PC-3 (cell line): Measurements from ENCODE around the gene RCOR2. TPM values are rescaled to one million over a fixed set of nuclear protein-coding genes. Genes with fewer than 3 reads are reported as not detected.

Source experiments
- ATAC-seq: fragments of 200-7000 bp; cut with Tn5 transposase; 2 replicates; pipeline ENCODE4 v1.9.1; 2020; ENCODE audit warnings: mild to moderate bottlenecking, moderate library complexity
- BruUV-seq: library from RNA; stranded (reverse); fragments of 400-500 nt; replicated peaks from 2 replicates; lab custom pipeline; 2021; lab: Mats Ljungman, UMichigan
- CTCF ChIA-PET: fragments of 300-600 bp; sonication (Branson Sonifier 250); formaldehyde crosslinking; loops from one replicate; lab custom pipeline; 2022; ENCODE audit warnings: antibody characterized with exemption; lab: Charles Lee
- POLR2A ChIA-PET: fragments of 300-600 bp; sonication (Branson Sonifier 250); formaldehyde crosslinking; loops from one replicate; lab custom pipeline; 2022; ENCODE audit warnings: antibody characterized with exemption; ENCODE audit not compliant: unreplicated experiment; lab: Charles Lee
- DNase-seq: peaks from one replicate; pipeline ENCODE4 v3.0.0-alpha.2; 2015
- H2AFZ ChIP-seq: fragments of 300-600 bp; sonication (generic); 2 replicates; pipeline ENCODE4 v1.6.0; 2016; ENCODE audit warnings: antibody characterized with exemption, low read length
- H3F3A ChIP-seq: fragments of 300-600 bp; sonication (generic); one replicate; pipeline ENCODE4 v1.6.0; 2017; ENCODE audit warnings: antibody characterized with exemption, low read length, control low read depth, mild to moderate bottlenecking; ENCODE audit not compliant: unreplicated experiment
- H3K27ac ChIP-seq: fragments of 300-600 bp; sonication (generic); 2 replicates; pipeline ENCODE4 v1.5.1; 2016; ENCODE audit warnings: mild to moderate bottlenecking, low read length
- H3K27me3 ChIP-seq: fragments of 300-600 bp; sonication (generic); 2 replicates; pipeline ENCODE4 v1.6.1; 2016; ENCODE audit warnings: low read length, mixed read lengths
- H3K36me3 ChIP-seq: fragments of 300-600 bp; sonication (generic); 2 replicates; pipeline ENCODE4 v1.6.1; 2016; ENCODE audit warnings: low read depth, mixed run types, low read length, mixed read lengths
- H3K4me1 ChIP-seq: fragments of 300-600 bp; sonication (generic); 2 replicates; pipeline ENCODE4 v1.5.1; 2016; ENCODE audit warnings: low read length; ENCODE audit not compliant: insufficient read depth
- H3K4me2 ChIP-seq: fragments of 300-600 bp; sonication (generic); 2 replicates; pipeline ENCODE4 v1.6.0; 2016; ENCODE audit warnings: low read length
- H3K4me3 ChIP-seq: fragments of 300-600 bp; sonication (generic); 2 replicates; pipeline ENCODE4 v1.5.1; 2016; ENCODE audit warnings: mild to moderate bottlenecking, low read length, mixed read lengths
- H3K79me2 ChIP-seq: fragments of 300-600 bp; sonication (generic); 2 replicates; pipeline ENCODE4 v1.6.1; 2017; ENCODE audit warnings: low read length, mixed read lengths
- H3K9ac ChIP-seq: fragments of 300-600 bp; sonication (generic); 2 replicates; pipeline ENCODE4 v1.6.0; 2016; ENCODE audit warnings: mild to moderate bottlenecking, low read length
- H3K9me2 ChIP-seq: fragments of 300-600 bp; sonication (generic); replicated peaks from 2 replicates; pipeline ENCODE4 v1.6.1; 2016; ENCODE audit warnings: mixed run types, low read length, mixed read lengths
- H3K9me3 ChIP-seq: fragments of 300-600 bp; sonication (generic); 2 replicates; pipeline ENCODE4 v1.6.1; 2016; ENCODE audit warnings: low read length, mixed read lengths
- H4K20me1 ChIP-seq: fragments of 300-600 bp; sonication (generic); 2 replicates; pipeline ENCODE4 v1.6.1; 2016; ENCODE audit warnings: low read length, mixed read lengths
- EZH2 ChIP-seq: fragments of 300-600 bp; sonication (generic); IDR thresholded peaks from one replicate; pipeline ENCODE4 v1.6.1; 2017; ENCODE audit warnings: antibody characterized with exemption, mild to moderate bottlenecking, low read length; ENCODE audit not compliant: unreplicated experiment
- EZH2phosphoT487 ChIP-seq: fragments of 300-600 bp; sonication (generic); IDR thresholded peaks from 2 replicates; pipeline ENCODE4 v1.6.1; 2018; ENCODE audit warnings: mild to moderate bottlenecking, antibody characterized with exemption, low read length, borderline replicate concordance
- intact Hi-C: fragments of 100-400 bp; cut with micrococcal nuclease; formaldehyde crosslinking; loops from 2 replicates; pipeline ENCODE4 v1.9.0; 2023
- total RNA-seq: library from RNA; depleted of rRNA; stranded (reverse); fragments of >200 nt; gene quantifications from 2 replicates; pipeline ENCODE4 v1.2.3, GENCODE V29; 2014
- TF ChIP-seq, protein P1 (sequence below): fragments of 300-600 bp; sonication (generic); conservative IDR thresholded peaks from 2 replicates; pipeline ENCODE4 v1.5.1; 2017; ENCODE audit warnings: antibody characterized with exemption, low read depth, mild to moderate bottlenecking, low read length

Gene RCOR2
- total RNA-seq, 1 experiment from 2014 or later, result 1.4 TPM

DNA sequence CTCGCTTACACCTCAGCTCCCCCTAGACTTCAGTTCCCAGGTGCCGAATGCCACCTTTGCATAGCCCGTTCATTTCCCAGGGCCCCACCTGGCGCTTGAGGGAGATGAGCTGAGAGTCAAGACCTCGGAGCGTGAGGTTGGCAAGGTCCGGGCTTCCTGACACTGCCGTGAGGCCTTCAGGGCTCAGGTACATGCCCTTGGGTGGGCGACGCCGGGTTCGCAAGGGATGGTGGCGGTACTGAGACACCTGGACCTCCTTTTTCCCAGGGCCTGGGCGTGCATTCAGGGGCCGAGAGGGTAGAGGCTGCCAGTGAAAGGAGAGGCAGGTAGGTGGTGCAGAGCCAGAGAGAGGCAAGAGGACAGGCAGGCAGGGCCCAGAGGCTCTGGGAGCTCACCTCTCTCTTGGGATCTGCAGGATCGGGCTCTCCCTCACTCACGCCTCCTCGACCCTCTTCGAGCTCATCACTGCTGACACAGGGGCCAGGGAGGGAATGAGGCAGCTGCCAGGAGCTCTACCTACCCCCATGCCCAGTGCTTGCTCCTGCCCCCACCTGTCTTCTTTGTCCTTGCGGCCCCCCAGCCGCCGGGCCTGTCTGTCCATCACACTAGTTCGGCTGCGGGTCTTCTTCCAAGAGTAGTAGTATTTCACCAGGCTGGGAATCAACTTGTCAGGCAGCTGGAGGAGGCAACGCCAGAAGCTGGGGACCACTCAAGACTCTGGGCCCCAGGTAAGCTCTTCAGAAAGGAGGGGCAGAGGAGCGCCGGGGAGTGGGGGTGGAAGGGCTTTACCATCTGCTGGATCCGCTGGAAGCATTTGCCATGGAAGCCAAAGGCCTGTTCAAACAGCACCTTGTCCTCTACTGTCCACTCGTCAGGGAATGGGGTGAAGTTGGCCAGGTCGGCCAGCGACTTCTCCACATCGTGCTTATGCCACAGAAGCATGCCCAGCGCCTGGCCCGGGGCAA lies 2.8 kb downstream of the RCOR2 start:
- no peak overlapping the region for H3K9ac ChIP-seq
- no peaks in the 10 kb centered on the region for H3K79me2 ChIP-seq
- no peaks in the 10 kb centered on the region for H3F3A ChIP-seq
- H3K27ac ChIP-seq, result no peak overlapping the region
- peaks cover 15% of the 10 kb centered on the region for H3K4me1 ChIP-seq
- ATAC-seq, result no peak
- no peak overlapping the region for H3K4me3 ChIP-seq
- TF ChIP-seq, protein P1, sequence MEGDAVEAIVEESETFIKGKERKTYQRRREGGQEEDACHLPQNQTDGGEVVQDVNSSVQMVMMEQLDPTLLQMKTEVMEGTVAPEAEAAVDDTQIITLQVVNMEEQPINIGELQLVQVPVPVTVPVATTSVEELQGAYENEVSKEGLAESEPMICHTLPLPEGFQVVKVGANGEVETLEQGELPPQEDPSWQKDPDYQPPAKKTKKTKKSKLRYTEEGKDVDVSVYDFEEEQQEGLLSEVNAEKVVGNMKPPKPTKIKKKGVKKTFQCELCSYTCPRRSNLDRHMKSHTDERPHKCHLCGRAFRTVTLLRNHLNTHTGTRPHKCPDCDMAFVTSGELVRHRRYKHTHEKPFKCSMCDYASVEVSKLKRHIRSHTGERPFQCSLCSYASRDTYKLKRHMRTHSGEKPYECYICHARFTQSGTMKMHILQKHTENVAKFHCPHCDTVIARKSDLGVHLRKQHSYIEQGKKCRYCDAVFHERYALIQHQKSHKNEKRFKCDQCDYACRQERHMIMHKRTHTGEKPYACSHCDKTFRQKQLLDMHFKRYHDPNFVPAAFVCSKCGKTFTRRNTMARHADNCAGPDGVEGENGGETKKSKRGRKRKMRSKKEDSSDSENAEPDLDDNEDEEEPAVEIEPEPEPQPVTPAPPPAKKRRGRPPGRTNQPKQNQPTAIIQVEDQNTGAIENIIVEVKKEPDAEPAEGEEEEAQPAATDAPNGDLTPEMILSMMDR, result no peak
- TF ChIP-seq EZH2phosphoT487 (no peak), EZH2 (no peak)
- H3K9me3 ChIP-seq, result no peaks in the 10 kb centered on the region
- intact Hi-C loops, result no loop called here
- no peak for DNase-seq
- ChIA-PET POLR2A (no interaction called here), CTCF (interaction anchor here (0.8 kb wide), 1 partner anchor 31 kb away, joined by 4 read pairs; no protein-coding TSS in a partner anchor)
- no peaks in the 10 kb centered on the region for H3K9me2 ChIP-seq
- H3K27me3 ChIP-seq, result no peaks in the 10 kb centered on the region; the same call in 1 of the 2 replicates
- H3K36me3 ChIP-seq, result peaks cover 2% of the 10 kb centered on the region; the same call in 1 of the 2 replicates
- TSS peak; percentile 12 for BruUV-seq
- H4K20me1 ChIP-seq, result no peaks in the 10 kb centered on the region
- no peak overlapping the region for H2AFZ ChIP-seq
- H3K4me2 ChIP-seq, result no peak overlapping the region

- no peaks in the 10 kb centered on the region for H4K20me1 ChIP-seq
- POLR2A ChIA-PET, result no interaction called here
- H3K9me2 ChIP-seq, result no peaks in the 10 kb centered on the region
- no TSS peak for BruUV-seq
- no peaks in the 10 kb centered on the region for H3F3A ChIP-seq
- no peak for TF ChIP-seq EZH2
- TF ChIP-seq, protein P1, result no peak
- no peak for TF ChIP-seq EZH2phosphoT487
- no peaks in the 10 kb centered on the region for H3K9me3 ChIP-seq
- H3K36me3 ChIP-seq, result peaks cover 9% of the 10 kb centered on the region; the same call in 1 of the 2 replicates
- H2AFZ ChIP-seq, result no peak overlapping the region
- CTCF ChIA-PET, result no interaction called here
- H3K4me1 ChIP-seq, result peaks cover 11% of the 10 kb centered on the region
- no peak overlapping the region for H3K27ac ChIP-seq
- no peak overlapping the region for H3K9ac ChIP-seq
- H3K79me2 ChIP-seq, result no peaks in the 10 kb centered on the region
- no peak for ATAC-seq
- no peak overlapping the region for H3K4me3 ChIP-seq
- H3K27me3 ChIP-seq, result no peaks in the 10 kb centered on the region; the same call in 1 of the 2 replicates
- intact Hi-C loops, result no loop called here
- no peak for DNase-seq
- no peak overlapping the region for H3K4me2 ChIP-seq
Measured at GRCh38 chr11:63912678-63913077, 4.3 kb downstream of the RCOR2 start.

- H3K9ac ChIP-seq, result no peak overlapping the region
- no peak overlapping the region for H3K4me2 ChIP-seq
- DNase-seq (no peak), ATAC-seq (no peak)
- intact Hi-C loops, result no loop called here
- H3K9me2 ChIP-seq, result no peaks in the 10 kb centered on the region
- no TSS peak for BruUV-seq
- H3K79me2 ChIP-seq, result no peaks in the 10 kb centered on the region
- H3K27ac ChIP-seq, result no peak overlapping the region
- CTCF ChIA-PET, result no interaction called here
- H3K36me3 ChIP-seq, result peaks cover 11% of the 10 kb centered on the region; the same call in 1 of the 2 replicates
- TF ChIP-seq, protein P1, result no peak
- no peak for TF ChIP-seq EZH2
- no peak for TF ChIP-seq EZH2phosphoT487
- H3K4me1 ChIP-seq, result peaks cover 6% of the 10 kb centered on the region
- no peaks in the 10 kb centered on the region for H3K9me3 ChIP-seq
- POLR2A ChIA-PET, result no interaction called here
- H2AFZ ChIP-seq, result no peak overlapping the region
- H3K27me3 ChIP-seq, result no peaks in the 10 kb centered on the region; the same call in 1 of the 2 replicates
- H3F3A ChIP-seq, result no peaks in the 10 kb centered on the region
- no peaks in the 10 kb centered on the region for H4K20me1 ChIP-seq
- no peak overlapping the region for H3K4me3 ChIP-seq
Measured at GRCh38 chr11:63911876-63912275, 5.1 kb downstream of the RCOR2 start.
